HG03064 (cell line): ENCODE data around the gene GIMAP8.

Source experiments
- ATAC-seq: cut with Tn5 transposase; IDR thresholded peaks from one replicate; pipeline ENCODE4 v1.9.1; 2021; ENCODE audit warnings: low read depth; ENCODE audit not compliant: unreplicated experiment

Gene GIMAP8

DNA sequence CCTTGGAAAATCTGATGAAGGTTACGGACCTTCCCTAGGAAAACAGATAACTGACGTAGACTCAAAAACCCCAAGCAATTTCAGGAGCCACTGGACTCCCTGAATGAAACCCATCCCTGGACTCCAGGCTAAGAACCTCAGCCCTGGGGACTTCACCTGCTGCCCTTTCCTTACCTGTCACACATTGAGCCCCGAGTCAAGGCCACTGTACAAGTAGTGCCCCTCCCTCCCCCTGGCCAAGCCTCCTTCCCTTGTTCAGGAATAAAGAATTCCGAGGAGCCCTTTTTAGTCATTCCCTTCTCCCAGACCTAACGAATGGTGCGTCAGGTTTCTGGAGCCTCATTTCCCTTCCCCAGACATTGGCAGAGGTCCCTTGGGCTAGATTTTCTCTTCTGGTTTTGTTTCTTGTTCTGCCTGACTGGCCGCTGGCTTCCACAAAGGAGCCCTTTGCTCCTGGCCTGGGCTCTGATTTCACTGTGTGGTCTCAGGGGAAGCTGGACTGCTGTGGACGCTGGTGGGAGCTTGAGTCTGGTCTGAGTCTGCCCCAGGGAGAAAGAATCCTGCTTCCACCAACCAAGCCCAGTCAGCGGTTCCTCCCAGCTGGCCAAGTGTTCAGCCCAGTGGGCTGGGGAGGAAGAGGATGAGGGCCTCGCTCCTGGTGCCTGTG is 39.6 kb upstream of the GIMAP8 start:
- ATAC-seq, result no peak

GRCh38 chr7:150411606-150412005 is 38.8 kb upstream of the GIMAP8 start:
- ATAC-seq, result no peak

DNA sequence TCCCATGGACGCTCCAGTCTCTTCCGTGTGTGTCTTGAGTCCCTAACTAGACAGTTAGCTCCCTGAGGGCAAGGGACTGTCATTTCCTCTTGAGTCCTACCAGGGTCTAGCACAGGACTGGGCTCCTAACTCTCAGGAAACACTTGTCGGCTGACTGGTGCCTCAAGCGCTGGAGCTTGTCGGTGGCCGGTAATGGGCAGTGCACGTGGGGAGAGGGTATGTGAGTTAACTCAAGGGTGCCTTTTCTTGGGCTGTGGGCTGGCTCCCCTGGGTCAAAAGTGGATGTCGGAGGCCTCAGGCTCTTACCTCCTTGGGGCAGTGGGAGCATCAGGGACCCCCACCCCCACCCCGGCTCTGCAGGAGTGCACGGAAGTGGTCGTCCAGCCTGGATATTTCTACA is 38.4 kb upstream of the GIMAP8 start:
- ATAC-seq, result no peak

DNA sequence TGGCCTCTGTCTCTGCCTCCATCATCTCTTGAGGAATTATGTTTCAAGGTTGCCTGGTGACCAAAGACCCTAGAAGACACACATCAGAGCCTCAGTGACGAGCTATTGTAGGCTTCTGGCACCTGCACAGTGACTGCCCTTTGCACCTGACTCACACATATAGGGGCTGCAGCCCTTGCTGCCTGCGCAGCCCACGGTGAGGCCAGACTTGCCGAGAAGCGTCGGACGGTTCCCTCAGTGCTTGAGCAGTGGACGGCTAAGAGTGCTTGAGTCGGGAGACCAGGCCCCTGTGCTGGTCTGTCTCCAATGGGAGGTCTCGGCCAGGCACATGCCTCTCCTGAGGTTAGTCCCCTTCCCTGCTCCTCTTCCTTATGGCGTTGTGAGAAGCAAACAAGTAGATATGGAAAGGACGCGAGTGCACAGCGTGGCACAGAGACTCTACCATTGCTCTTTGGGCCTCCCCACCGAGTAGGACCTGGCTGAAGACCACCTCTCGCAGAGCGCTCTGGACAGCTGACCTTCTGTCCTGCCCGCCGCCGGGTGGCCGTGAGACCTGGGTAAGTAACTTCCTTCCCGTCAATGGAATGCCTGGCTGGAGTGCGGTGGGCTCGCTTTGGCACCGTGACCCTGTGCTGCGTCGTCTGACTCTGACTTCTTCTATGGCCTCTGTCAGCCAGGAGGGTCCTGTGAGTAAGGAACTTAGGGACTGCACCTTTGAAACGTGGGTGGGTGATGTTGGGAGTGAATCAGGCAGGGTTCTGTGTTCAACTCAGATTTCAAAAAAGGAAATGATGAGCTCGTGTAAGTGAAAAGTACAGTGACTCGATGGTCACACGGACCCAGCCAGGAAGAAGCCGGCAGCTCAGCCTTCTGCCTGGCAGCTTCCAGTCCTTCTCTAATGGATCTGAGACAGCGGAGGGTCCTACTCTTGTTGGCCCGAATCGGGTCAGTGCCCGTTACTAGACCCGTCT is 37.6 kb upstream of the GIMAP8 start:
- ATAC-seq, result no peak

DNA sequence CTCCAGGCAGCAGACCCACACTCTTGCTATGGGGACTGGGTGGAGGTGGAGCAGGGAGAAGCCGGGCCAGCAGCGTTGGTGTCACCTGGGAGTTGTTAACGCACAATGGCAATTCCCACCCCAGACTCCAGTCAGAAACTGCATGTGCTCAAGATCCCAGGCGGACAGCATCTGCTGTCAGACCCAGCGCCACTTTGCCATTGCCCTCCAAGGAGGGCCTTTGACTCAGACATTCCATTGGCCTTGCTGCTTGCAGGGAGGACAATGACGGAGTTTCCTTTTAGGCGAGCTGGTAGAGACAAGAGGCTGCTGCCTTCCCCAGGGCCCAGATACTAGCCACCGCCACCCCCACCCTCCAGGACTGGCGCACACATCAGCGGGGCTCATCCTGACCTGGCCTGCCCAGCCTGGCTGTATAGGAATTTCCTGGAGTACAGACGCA is 36.8 kb upstream of the GIMAP8 start:
- no peak for ATAC-seq

- no peak for ATAC-seq
Measured at GRCh38 chr7:150415161-150416153, 35.0 kb upstream of the GIMAP8 start.

- no peak for ATAC-seq
Measured at GRCh38 chr7:150417239-150417638, 33.2 kb upstream of the GIMAP8 start.

DNA sequence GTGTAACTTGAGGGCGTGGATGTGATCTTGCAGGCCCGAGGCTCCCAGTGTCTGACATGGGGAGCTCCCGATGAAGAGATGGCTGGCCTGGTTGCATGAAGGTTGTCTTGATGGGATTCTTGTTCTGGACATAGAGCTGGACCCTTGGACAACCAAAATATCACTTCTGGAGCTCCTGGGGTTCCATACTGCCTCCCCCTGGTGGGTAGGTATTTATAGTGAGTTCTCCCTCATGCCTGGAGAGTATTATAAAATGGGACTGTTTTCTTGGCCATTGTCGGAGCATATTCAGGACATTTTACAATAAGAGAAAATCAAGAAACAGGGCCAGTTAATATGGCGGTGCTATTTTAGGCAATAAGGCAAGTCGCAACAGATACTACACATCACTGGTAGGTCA is 32.6 kb upstream of the GIMAP8 start:
- no peak for ATAC-seq

DNA sequence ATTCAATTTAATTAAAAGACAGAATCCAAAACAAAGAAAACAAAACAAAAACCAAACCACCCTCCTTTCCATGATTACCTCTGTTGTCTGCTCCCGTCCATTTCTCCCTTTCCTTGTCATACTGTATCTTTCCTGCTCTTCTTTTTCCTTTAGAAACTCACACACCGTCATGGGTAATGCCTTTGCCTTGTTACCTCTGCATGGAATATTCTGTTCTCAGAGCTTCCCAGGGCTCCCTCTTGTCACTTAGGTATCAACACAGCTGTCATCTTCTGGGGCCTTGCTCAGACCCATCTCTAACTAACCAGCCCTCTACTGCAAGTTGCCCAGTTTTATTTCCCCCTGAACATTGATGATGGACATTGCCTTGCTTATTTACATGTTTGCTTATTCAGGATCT is 30.2 kb upstream of the GIMAP8 start:
- no peak for ATAC-seq

- ATAC-seq, result peak; percentile 94
Measured at GRCh38 chr7:150420987-150421674, 29.3 kb upstream of the GIMAP8 start.

- ATAC-seq, result no peak
Measured at GRCh38 chr7:150421831-150422230, 28.6 kb upstream of the GIMAP8 start.

DNA sequence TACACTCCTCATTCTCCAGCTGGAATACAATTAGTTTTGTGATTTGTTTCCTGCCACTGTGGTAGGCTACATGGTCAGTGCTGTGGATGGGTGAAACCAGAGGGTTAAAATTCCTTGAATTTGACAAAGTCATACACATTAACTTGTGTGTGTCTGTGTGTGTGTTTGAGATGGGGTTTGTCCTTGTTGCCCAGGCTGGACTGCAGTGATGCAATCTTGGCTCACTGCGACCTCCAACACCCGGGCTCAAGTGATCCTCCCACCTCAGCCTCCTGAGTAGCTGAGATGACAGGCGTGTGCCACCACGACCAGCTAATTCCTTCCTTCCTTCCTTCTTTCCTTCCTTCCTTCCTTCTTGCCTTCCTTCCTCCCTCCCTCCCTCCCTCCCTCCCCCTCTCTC is 24.8 kb upstream of the GIMAP8 start:
- no peak for ATAC-seq

GRCh38 chr7:150428671-150429451 is 21.6 kb upstream of the GIMAP8 start:
- no peak for ATAC-seq

GRCh38 chr7:150429699-150430098 is 20.7 kb upstream of the GIMAP8 start:
- no peak for ATAC-seq

- ATAC-seq, result no peak
Measured at GRCh38 chr7:150430465-150431085, 19.9 kb upstream of the GIMAP8 start.

DNA sequence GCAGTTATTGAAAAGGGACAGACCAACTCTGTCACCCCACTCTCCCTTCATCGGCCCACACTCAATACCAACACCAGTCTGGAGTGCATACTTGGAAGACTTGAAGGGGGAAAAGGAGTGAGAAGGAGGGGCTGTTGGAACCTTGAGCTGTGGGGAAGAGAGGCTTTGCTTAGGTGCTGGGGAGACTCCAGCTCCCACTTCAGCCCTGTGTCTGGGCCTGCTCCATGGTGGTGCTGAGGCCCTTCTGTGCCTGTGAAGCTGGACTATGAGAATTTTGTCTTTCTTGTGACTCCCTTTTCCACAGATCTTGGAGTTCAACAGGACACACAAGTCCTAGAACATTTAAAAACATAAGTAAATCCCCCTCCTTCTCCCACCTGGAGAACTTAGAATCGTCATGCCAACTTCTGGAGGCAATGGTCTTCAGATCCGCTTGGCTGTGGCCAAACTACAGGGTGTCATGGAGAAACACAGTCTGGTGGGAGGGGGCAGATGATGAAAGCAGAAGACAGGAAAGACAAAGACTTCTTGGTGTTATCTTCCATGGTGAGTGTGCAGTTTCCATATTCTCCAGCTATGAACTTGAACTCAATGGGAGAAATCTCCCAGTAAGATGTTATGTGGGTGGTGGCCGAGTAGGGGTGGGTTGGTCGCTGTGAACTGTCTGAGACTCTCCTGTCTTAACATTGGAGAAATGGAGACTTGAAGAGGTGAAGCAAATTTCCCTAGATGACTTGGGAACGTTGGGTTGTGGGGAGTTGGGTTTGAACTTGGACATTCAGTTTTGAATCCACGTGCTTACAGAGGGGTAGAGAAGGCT is 18.4 kb upstream of the GIMAP8 start:
- no peak for ATAC-seq

DNA sequence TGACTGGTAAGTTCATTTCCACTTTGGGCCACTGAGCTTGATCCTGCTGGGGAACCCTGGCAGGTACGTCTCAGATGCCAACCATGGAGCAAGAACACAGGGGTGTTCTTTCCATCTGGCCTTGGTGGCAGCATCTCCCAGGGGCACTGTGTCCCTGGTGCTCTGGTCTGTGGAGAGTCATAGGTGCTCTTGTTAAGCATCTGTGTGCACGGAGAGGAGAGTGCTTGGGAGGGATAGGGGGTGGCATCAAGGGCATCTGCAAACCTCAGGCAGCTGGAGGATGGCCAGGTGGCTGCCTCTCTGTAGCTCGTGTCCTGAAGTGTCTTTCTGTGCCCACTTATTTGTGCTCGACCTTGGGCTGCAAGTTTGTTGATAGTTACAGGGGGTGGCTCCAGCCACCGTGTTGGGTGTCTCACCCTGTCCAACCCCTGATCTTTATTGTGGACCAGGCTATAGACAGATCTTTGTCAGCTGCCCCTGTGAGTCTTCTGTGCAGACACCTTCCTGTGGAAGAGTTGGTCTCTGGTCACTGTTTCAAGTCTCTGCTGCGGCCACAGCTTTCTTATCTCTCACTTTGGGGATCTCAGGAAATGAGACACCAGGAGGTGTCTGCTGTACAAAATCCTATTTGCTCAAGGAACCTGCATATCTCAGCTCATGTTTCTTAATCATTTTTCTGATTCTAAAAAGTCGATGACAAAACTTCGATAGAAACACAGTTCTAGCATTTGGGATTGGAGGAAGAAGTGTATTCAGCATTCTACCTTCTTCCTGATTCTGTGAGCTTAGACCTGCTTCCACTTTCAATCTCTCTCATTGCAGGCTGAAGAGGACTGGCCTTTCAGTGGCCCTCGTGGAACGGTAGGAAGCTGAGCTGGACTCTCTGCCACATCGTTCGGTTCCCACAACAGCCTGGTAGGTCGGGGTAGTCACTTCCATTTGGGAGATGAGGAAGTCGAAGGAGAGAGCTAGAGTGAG is 17.2 kb upstream of the GIMAP8 start:
- ATAC-seq, result peak; percentile 34
